Psoas muscle (tissue), 8 donors: ENCODE measurements around the gene SPINT2. TPM values are rescaled to one million over a fixed set of nuclear protein-coding genes. Genes with fewer than 3 reads are reported as not detected.

ENCODE experiments used
- ATAC-seq, 4 donors: fragments of 200-7000 bp; cut with Tn5 transposase; one replicate each; pipeline ENCODE4 v1.9.1; 2020; ENCODE audit warnings: moderate library complexity in 3 of 4, mild to moderate bottlenecking in 2 of 4
- DNase-seq, 2 donors: peaks; one replicate each; pipeline ENCODE4 v3.0.0-alpha.2; 2020
- H3K27ac ChIP-seq: fragments of 200-600 bp; one replicate; pipeline ENCODE4 v1.8.0; 2022
- H3K27me3 ChIP-seq, 3 donors: fragments of 200-600 bp in 1 of 3; one replicate each; pipeline versions ENCODE4 v1.6.1 to v1.8.0; 2013 to 2022; ENCODE audit warnings: low read length in 2 of 3, mild to moderate bottlenecking in 2 of 3, moderate library complexity in 1 of 3; ENCODE audit not compliant: insufficient read depth in 3 of 3
- H3K36me3 ChIP-seq, 2 donors: fragments of 200-600 bp in 1 of 2; one replicate each; pipeline versions ENCODE4 v1.6.1 to v1.8.0; 2013 to 2022; ENCODE audit warnings: low read depth in 1 of 2, mild to moderate bottlenecking in 1 of 2, moderate library complexity in 1 of 2; ENCODE audit not compliant: insufficient read depth in 1 of 2
- H3K4me1 ChIP-seq: fragments of 200-600 bp; one replicate; pipeline ENCODE4 v1.8.0; 2022
- H3K4me3 ChIP-seq: fragments of 200-600 bp; one replicate; pipeline ENCODE4 v1.8.0; 2022; ENCODE audit warnings: mild to moderate bottlenecking
- H3K9me3 ChIP-seq: fragments of 200-600 bp; one replicate; pipeline ENCODE4 v1.8.0; 2022
- WGBS, 3 donors: extraction: QIAGEN DNeasy Blood & Tissue Kit; methylation state at CpG; one replicate each; pipeline versions ENCODE4 v1.1.6 to v1.1.7; 2013; 5-methylcytosine and 5-hydroxymethylcytosine counted together
- intact Hi-C, 2 donors: fragments of 100-400 bp; cut with DNase I; formaldehyde crosslinking; loops; one replicate each; pipeline versions ENCODE4 v1.11.0 to v1.14.2; 2022
- polyA plus RNA-seq, 3 donors: library from polyadenylated mRNA; stranded (reverse); fragments of 200-250 nt; gene quantifications; one replicate each; pipeline ENCODE4 v1.2.3, GENCODE V29; 2013
- total RNA-seq, 4 donors: library from RNA; stranded (reverse); fragmentation: NEBNext Ultra II Directional in 2 of 4; extraction: Animal tissue kit (Norgen Biotek cat#: 25700) in 2 of 4; gene quantifications; one replicate each; pipeline versions ENCODE4 v1.2.1 to v1.2.4, GENCODE V29; 2021 to 2023
- TF ChIP-seq, protein P1 (sequence below): fragments of 200-600 bp; IDR thresholded peaks from one replicate; pipeline ENCODE4 v1.8.0; 2022; ENCODE audit warnings: antibody characterized with exemption
- donor health status: healthy with polysubstance abuse.
- donor health status: DM: no; HTN: no; CAD: no; lungs with moderate emphysema.
- donor health status: Bipolar disorder and iron deficiency.
- donor health status: healthy.
- donor health status: DM: yes; HTN: yes; CAD: no.
- donor health status: DM: no; HTN: no; CAD: no.
- donor health status: DM: no; HTN: no; CAD: no.
- donor health status: DM: yes; HTN: yes; CAD: no.

SPINT2 gene
- total and polyA plus RNA-seq, 7 donors: 0.49 to 2.2 (median 0.97) TPM

DNA sequence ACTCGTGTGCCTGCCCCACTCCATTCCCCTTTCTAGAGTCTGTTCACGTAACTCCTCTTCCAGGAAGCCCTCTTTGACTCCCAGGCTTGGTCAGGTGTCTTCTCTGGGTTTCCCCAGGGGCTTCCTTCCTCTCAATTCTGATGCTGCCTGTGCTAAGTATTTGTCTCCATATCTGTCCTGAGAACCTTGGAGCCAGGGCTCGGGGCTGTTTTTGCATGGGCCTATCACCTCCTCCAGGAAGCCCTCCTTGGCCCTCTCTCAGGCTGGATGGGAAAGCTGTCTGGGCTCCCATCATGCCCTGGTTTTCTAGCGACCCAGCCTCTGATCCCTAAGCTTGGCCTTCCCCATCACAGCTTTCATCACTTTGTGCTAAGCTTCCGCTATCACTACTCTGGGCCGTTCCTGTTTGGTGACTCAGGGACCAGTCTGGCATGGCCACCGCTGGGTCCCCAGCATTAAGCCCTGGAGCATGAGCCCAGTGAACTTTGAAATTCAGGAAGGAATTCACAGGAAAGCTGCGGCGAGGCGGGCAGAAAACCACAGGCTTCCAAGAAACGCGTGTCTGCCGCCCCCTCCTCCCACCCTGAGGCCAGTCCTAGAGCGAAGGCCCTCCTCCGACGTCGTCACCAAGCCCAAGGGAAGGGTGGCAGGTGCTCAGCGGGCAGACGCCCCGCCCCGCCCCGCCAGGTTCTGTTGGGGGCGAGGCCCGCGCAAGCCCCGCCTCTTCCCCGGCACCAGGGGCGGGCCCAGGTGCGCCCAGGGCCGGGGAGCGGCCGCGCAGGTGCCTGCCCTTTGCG is 486 bp upstream of the SPINT2 start:
- intact Hi-C loops: no loop called here
- Histone ChIP-seq H3K4me1 (peaks cover 8% of the 10 kb centered on the region), H3K4me3 (peak overlapping the region; percentile 62), H3K27ac (no peak overlapping the region), H3K27me3 (peaks cover 0 to 22% (median 7%) of the 10 kb centered on the region in 3 donors), H3K36me3 (no peaks in the 10 kb centered on the region), H3K9me3 (no peaks in the 10 kb centered on the region)
- ATAC-seq (peak; percentile 24 to 51 (median 33)), DNase-seq (peak in 1 of 2 donors; percentile 51)
- TF ChIP-seq, protein P1, sequence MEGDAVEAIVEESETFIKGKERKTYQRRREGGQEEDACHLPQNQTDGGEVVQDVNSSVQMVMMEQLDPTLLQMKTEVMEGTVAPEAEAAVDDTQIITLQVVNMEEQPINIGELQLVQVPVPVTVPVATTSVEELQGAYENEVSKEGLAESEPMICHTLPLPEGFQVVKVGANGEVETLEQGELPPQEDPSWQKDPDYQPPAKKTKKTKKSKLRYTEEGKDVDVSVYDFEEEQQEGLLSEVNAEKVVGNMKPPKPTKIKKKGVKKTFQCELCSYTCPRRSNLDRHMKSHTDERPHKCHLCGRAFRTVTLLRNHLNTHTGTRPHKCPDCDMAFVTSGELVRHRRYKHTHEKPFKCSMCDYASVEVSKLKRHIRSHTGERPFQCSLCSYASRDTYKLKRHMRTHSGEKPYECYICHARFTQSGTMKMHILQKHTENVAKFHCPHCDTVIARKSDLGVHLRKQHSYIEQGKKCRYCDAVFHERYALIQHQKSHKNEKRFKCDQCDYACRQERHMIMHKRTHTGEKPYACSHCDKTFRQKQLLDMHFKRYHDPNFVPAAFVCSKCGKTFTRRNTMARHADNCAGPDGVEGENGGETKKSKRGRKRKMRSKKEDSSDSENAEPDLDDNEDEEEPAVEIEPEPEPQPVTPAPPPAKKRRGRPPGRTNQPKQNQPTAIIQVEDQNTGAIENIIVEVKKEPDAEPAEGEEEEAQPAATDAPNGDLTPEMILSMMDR: no peak
- WGBS, 3 donors: 10 to 21% (median 18%) methylated on average over 20 to 34 of the region's 34 CpGs

DNA sequence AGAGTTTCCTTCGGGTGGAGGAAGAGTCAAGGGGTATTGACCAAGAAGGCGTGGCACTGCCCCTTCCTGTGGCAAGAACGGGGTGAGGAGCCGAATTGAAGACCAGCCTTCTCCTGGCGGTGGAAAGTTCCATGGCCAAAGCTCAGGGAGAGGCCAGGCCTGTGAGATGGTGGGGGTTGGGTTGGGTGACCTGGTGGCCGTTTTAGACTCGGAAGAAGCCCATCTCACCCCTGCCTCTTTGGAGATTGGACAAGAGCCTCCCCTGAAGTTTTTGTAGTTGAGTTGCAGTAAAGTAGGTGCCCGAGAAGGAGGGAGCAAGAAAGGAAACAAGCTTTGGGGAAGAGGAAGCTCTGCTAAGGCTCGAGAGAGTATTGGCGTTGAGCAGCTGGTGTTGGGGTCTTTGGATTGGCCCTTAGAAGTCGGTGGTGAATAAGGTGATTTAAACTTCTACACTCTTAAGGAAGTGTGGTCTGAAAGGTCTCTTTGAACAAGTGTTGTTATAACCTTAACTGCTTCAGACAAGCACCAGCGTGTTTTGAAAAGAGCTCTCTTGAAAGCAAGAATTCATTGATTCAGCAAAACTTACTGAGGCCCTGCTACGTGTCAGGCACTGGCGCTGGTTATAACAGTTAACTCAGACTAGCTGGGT is 964 bp downstream of the SPINT2 start:
- intact Hi-C loops: no loop called here
- 83 to 87% (median 84%) methylated on average over 14 of the region's 14 CpGs for WGBS, 3 donors
- Histone ChIP-seq H3K27me3 (peaks cover 0 to 22% (median 7%) of the 10 kb centered on the region in 3 donors), H3K4me3 (peak overlapping the region; percentile 62), H3K4me1 (peaks cover 8% of the 10 kb centered on the region), H3K9me3 (no peaks in the 10 kb centered on the region), H3K36me3 (no peaks in the 10 kb centered on the region), H3K27ac (no peak overlapping the region)
- TF ChIP-seq, protein P1: no peak
- ATAC-seq (no peak), DNase-seq (no peak)

DNA sequence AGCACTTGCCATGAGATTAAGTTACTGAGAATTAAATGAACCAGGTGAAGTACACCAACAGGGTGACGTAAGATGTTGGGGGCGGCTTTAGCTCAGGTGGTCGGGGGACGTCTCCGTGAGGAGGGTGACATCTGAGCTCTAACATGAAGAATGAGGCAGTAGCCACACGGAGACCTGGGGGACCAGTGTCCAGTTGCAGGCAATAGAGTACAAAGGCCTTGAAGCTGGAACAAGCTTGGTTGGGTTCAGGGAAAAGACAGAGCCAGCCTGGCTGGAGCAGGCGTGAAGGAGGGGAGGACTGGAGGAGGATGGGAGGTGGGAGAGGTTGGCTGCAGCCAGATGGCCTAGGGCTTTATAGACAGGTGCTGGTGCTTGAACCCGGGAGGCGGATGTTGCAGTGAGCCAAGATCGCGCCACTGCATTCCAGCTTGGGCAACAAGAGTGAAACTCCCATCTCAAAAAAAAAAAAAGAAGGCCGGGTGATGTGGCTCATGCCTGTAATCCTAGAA is 1.6 kb downstream of the SPINT2 start:
- Histone ChIP-seq H3K27ac (no peak overlapping the region), H3K9me3 (no peaks in the 10 kb centered on the region), H3K27me3 (peaks cover 0 to 22% (median 7%) of the 10 kb centered on the region in 3 donors), H3K36me3 (no peaks in the 10 kb centered on the region), H3K4me1 (peaks cover 8% of the 10 kb centered on the region), H3K4me3 (no peak overlapping the region)
- DNase-seq (no peak), ATAC-seq (no peak)
- intact Hi-C loops: no loop called here
- TF ChIP-seq, protein P1: no peak
- 68 to 76% (median 69%) methylated on average over 12 of the region's 12 CpGs for WGBS, 3 donors

DNA sequence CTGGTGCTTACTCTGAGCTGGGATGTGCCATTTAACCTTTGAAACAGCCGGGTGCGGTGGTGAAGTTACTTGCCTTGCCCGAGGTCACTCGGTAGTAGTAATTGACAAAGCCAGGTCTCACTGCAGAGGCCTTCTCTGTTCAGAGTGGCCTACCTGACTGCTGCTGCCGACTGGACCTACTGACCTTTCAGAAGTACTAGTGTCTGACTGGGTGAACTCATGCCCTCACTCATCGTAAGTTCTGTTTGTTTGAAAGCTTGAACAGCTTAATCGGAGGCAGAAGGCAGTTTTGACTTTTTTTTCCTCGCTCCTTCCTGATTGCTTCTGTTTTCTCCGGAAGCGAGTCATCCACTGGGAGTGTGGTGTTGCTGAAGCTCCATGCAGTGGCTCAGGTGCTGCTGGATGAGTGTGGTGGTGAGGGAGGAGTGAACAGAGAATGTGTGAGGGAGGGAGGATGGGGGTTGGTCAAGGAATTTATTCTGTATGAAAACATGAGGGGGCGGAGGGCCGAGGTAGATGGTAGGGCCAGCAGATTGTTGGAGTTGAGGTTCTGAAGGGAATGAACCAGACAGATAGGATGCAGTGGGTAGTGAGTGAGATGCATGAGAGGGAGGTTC is 2.7 kb downstream of the SPINT2 start:
- no peak overlapping the region for H3K27ac ChIP-seq
- H3K4me1 ChIP-seq: peaks cover 8% of the 10 kb centered on the region

More for the DNA sequence above, 2.7 kb downstream of the SPINT2 start:
- DNase-seq: no peak
- no peak overlapping the region for H3K4me3 ChIP-seq
- intact Hi-C loops: no loop called here
- TF ChIP-seq, protein P1: no peak
- 82 to 88% (median 87%) methylated on average over 12 of the region's 12 CpGs for WGBS, 3 donors
- no peak for ATAC-seq
- no peaks in the 10 kb centered on the region for H3K9me3 ChIP-seq
- H3K27me3 ChIP-seq: peaks cover 0 to 22% (median 7%) of the 10 kb centered on the region in 3 donors
- H3K36me3 ChIP-seq: no peaks in the 10 kb centered on the region
